Measurements from ENCODE around the gene TM9SF1. TPM values are rescaled to one million over a fixed set of nuclear protein-coding genes. Genes with fewer than 3 reads are reported as not detected.

TM9SF1 gene
- total and polyA plus RNA-seq, 2 of the 13 experiments (the other 11 are each of a cell fraction or from before 2014, with no cell fraction given) = 83.2 to 110 TPM

DNA sequence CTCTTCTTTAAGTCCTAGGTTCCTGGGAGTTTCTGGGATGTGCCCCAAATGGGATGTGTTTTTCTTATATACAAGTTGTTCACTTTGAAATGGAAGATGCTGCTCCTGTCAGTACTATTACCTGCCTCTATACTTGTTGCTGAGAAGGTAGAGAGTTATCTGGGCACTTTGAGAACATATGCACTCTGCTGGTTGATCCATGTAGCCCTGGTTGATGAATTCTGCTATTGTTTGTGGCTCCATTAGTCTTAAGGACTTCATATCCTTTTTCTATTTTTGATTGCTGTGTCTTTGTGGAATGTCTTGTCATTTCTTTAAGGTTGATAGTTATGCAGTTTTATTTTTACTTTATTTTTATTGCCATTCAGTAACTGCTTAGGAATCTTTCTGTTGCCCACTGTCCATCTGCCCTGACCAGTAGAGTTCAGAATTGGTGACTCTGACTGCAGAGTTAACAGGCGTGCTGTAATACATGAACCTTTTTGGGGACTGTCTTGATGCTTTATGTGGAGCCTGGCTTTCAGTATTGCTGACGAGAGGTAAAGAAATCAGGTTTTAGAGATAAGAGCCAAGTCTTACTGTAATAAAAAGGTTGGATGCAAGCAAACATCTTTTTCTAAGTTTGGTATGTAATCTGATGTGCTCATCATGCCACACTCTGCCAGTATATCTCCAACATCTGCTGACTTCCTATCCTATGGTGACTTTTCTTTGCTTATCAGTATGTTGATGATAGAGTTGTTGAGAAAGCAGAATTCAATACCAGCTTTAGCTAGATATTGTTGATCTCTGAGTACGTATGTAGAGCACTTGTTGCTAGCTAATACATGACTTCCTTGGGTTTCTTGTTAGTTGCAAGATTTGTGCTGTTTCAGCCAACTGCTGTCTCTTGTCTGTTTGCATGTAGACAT is 39.1 kb upstream of the TM9SF1 start (continued):
- TF ChIP-seq ZNF124 (CRISPR knock-in tag; IDR thresholded peaks at IDR 0.05) = no peak
- TF ChIP-seq, protein P1, sequence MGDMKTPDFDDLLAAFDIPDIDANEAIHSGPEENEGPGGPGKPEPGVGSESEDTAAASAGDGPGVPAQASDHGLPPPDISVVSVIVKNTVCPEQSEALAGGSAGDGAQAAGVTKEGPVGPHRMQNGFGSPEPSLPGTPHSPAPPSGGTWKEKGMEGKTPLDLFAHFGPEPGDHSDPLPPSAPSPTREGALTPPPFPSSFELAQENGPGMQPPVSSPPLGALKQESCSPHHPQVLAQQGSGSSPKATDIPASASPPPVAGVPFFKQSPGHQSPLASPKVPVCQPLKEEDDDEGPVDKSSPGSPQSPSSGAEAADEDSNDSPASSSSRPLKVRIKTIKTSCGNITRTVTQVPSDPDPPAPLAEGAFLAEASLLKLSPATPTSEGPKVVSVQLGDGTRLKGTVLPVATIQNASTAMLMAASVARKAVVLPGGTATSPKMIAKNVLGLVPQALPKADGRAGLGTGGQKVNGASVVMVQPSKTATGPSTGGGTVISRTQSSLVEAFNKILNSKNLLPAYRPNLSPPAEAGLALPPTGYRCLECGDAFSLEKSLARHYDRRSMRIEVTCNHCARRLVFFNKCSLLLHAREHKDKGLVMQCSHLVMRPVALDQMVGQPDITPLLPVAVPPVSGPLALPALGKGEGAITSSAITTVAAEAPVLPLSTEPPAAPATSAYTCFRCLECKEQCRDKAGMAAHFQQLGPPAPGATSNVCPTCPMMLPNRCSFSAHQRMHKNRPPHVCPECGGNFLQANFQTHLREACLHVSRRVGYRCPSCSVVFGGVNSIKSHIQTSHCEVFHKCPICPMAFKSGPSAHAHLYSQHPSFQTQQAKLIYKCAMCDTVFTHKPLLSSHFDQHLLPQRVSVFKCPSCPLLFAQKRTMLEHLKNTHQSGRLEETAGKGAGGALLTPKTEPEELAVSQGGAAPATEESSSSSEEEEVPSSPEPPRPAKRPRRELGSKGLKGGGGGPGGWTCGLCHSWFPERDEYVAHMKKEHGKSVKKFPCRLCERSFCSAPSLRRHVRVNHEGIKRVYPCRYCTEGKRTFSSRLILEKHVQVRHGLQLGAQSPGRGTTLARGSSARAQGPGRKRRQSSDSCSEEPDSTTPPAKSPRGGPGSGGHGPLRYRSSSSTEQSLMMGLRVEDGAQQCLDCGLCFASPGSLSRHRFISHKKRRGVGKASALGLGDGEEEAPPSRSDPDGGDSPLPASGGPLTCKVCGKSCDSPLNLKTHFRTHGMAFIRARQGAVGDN (CRISPR knock-in tag; IDR thresholded peaks at IDR 0.05) = no peak
- TF ChIP-seq ZFP1 (CRISPR knock-in tag; IDR thresholded peaks at IDR 0.05) = no peak
- TF ChIP-seq ERF (CRISPR knock-in tag; IDR thresholded peaks at IDR 0.05) = 0 out of 2 replicates have a peak, but pooled peaks have one; percentile 8
- no peak for TF ChIP-seq XBP1 (CRISPR knock-in tag; IDR thresholded peaks at IDR 0.05)
- 0 out of 2 replicates have a peak, but pooled peaks have one; percentile 54 for TF ChIP-seq RARG (CRISPR knock-in tag; IDR thresholded peaks at IDR 0.05; ENCODE audit: low read depth)
- TF ChIP-seq ZNF543 (CRISPR knock-in tag; IDR thresholded peaks at IDR 0.05) = 0 out of 2 replicates have a peak, but pooled peaks have one; percentile 46
- no peak for TF ChIP-seq STAT5B (CRISPR knock-in tag; IDR thresholded peaks at IDR 0.05)
- TF ChIP-seq, protein P2, sequence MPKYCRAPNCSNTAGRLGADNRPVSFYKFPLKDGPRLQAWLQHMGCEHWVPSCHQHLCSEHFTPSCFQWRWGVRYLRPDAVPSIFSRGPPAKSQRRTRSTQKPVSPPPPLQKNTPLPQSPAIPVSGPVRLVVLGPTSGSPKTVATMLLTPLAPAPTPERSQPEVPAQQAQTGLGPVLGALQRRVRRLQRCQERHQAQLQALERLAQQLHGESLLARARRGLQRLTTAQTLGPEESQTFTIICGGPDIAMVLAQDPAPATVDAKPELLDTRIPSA (CRISPR knock-in tag; IDR thresholded peaks at IDR 0.05; ENCODE audit: borderline replicate concordance) = no peak
- TF ChIP-seq ZNF33B (CRISPR knock-in tag; IDR thresholded peaks at IDR 0.05) = 0 out of 2 replicates have a peak, but pooled peaks have one; percentile 34
- 0 out of 2 replicates have a peak, but pooled peaks have one; percentile 17 for TF ChIP-seq POLR2AphosphoS5 (IDR thresholded peaks at IDR 0.05; ENCODE audit: low read depth, low read length)
- TF ChIP-seq HMGXB4 (CRISPR knock-in tag; IDR thresholded peaks at IDR 0.05; ENCODE audit: borderline replicate concordance in 1 of 2, low read depth in 1 of 2) = peak in 1 of 2 experiments; percentile 24; a peak in 1 of 4 replicates
